ENCODE results near the gene TATDN2.
"Not testable (repeated sequence)": the region's sequence is repeated elsewhere in the genome, so short reads cannot be mapped to it uniquely, and the experiment has no call there.

Gene TATDN2

DNA sequence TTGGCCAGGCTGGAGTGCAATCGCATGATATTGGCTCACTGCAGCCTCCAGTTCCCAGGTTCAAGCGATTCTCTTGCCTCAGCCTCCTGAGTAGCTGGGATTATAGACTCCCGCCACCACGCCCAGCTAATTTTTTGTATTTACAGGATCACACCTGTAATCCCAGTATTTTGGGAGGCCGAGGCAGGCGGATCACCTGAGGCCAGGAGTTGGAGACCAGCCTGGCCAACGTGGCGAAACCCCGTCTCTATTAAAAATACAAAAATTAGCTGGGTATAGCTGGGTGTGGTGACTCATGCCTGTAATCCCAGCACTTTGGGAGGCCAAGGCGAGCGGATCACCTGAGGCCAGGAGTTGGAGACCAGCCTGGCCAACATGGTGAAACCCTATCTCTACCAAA, 24.2 kb downstream of the TATDN2 start:
- DNase-seq: not testable (repeated sequence)

DNA sequence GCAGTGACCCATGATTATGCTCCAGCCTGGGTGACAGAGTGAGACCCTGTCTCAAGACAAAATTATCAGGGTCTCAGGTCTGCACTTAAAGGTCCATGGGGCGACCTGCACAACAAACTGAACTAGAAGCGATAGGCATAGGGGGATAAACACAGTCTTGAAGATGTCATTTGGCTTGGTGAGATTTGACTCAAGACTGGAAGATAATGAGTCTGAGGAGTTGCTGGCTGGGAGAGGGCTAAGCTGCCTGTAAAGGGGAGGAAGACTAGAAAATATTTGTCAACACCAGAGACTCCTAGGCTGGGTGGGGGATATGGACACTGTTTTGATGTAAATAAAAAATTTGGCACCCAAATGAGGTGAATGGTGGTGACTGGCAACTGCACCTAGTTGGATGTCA, 24.7 kb downstream of the TATDN2 start:
- no peak for DNase-seq

DNA sequence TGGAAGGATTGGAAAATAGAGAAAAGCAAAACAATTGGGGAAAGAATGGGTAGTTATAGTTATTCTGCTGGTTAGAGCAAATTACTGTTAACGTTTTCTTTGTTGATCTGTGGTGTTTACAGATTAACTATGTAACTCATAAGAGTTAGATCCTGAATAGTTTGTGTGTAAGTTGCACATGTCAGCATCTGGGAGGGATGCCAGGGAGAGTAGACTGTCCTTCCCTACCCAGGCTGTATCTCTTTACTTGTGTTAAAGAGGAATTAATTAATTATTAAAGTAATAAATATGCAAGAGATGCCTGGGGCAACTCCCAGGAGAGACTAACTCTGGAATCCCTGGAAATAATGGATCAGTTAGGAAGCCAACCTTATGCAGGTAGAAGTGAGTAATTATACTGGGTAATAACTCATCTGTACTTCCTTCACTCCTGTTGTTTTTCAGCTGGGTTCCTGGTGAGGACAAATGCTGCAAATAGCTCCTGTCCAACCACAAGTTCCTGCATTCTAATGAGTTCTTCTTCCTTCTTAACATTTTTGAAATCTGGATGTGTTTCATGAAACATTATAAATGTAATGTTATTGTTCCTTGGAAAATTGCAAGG, 25.5 kb downstream of the TATDN2 start:
- no peak for DNase-seq

DNA sequence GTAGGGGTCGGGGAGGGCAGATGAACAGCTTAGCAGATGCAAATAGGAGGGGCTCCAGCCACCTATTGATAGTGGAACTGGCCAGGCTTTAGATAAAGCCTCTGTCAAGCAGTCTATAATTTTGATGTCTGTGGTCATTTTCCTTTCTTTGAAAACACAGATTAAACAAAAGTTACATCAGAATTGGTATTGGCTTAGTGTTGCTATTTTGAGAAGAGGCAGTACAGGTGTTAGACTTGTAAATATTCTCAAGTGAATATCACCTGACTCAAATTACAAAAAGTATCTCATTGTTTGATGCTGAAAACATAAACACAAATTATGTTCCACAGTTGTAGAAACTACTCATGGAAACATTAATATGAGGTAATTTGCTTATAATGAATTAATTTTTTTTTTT, 26.3 kb downstream of the TATDN2 start:
- no peak for DNase-seq

DNA sequence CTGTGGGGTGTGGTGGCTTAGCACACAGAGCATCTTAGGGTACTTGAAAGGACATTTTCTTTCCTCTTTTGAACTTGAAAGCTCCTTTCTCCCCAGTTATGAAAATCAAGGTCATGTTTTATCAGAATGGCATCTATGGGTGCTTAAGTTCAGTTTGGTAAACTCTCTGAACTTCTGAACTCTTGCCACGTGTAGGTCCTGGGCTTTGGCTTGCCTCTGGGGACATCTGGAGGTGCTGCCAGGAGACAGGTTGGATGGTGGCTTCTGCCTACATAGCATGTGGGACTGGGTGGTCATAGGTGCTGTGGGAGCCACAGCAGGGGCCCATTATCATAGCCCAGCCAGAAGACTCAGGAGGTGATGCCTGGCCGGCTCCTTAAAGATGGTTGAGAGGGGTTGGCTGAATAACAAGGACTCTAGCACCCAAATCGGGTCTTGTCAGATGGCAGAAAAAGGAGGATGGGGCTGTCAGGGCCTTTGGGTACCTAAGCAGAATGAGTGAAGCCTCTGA, 28.9 kb downstream of the TATDN2 start:
- no peak for DNase-seq

DNA sequence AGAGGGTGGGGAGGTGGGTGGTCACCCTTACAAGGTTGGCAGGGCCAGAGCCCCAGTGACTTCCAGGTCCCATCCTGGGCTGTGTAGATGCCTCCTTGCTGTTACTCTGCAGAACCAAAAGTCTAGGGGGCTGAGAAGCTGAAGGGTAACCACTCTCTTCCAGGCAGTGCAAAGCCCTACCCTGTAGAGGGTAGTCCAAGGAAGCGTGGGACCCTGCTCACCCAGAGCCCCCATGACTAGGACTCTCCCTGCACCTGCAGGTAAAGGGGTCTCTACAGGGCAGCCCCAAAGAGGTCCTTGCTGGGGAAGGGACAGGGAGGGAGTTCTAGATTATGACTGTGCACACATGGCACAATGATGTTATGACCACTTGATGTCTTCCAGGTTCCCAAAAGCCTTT, 30.2 kb downstream of the TATDN2 start:
- no peak for DNase-seq

DNA sequence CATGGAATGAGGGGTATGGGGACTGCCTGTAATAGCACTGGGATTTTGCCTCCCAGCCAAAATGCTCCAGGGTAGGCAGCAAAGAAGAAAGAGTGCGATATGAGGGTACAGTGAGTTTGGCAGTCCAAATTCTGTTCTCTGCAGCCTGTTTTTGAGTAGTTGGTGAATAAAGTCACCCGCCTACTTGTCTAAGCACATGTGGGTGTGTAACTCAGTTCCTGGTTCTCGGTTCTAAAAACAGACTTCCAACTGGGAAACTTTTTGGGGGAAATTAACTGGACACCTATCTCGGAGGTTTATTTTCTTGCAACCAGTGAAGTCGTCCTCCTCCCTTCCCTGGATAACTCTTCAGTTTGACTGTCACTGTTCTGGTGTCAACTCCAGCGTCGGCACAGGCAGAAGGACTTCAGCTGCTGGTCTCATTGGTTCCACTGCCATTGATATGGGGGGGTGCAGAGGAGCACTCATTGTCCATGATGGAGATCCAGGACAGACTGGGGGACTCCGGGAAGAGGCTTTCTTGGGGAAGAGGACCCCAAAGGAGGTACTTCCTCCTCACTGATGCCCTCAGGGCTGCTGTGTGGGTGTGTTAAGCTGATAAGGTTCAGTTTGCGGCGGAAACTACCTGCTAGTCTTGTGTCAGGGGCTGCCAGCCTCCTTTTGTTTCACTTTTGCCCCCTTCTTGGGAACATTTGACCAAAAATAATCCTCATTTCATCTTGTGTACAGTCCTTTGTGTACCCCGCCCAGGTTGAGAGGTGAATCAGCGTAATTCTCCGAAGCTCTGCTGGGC, 31.3 kb downstream of the TATDN2 start:
- DNase-seq: no peak

DNA sequence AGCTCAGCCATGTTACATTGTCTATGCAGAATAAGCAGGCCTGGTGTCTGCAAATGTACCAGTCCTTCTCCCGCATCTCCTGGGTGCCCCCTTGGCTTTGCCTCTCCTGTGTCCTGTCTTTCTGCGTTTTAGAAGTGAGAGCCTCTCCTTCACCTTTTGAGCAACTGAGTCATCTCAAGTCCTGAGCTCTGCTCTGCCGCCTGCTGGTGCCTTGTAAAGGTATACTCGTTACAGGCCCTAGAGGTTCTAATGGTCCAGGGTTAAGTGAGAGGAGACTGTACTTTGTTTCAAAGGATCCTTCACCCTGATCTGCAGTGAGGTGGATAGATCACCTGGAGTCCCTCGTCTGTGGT, 31.9 kb downstream of the TATDN2 start:
- no peak for DNase-seq

DNA sequence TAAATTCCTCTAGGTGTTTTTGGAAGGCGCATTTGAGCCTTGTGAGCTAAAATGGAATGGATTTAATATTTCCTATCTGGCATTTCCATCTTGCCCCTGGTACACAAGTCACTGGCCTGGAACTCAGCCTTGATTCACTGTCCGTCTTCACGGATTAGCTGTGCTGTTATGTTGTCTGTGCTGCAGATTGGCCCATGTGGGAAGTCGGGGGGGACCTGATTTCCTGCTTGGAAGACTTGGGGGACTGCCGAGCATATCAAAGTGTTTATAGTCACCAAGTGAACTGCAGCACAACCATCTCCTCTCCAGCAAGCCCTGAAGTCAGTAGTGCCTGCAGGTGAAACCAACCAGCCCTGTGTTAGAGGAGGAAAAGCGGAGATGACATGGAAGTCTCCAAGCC, 32.3 kb downstream of the TATDN2 start:
- DNase-seq: no peak

DNA sequence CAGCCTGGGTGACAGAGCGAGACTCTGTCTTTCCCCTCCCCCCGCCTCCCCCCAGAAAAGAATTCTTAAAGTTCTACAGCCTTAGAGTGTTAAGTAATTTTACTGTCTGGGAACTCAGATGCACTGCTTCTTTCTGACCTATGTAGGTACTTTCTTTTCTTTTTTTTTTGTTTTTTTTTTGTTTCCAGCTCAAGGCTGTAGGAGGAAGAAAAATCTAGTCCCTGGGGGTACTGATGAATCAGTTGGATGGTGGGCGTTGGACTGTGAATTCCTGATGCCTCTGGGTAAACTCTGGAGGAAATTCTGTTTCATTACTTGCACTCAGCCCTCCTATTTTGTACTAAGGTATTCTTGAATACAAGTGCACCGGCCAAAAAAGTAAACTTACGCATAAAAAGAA, 33.7 kb downstream of the TATDN2 start:
- DNase-seq: no peak

DNA sequence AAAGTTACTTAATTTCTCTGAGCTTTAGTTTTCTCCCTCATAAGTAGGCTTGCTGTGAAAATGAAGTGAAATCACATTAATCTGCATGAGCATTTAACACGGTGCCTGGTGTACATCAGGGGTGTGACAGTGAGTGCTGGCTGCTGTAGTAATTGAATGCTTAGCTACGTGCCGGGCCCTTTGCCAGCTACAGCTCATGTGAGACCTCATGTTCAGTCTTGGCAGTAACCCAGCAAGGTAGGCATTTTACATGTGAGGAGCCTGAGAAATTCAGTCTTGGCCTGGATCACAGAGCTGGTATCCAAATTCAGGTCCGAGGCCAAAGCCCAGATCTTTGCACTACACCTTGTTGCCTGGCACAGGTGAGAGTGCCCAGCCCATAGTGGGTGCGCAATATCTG, 35.4 kb downstream of the TATDN2 start:
- no peak for DNase-seq

DNA sequence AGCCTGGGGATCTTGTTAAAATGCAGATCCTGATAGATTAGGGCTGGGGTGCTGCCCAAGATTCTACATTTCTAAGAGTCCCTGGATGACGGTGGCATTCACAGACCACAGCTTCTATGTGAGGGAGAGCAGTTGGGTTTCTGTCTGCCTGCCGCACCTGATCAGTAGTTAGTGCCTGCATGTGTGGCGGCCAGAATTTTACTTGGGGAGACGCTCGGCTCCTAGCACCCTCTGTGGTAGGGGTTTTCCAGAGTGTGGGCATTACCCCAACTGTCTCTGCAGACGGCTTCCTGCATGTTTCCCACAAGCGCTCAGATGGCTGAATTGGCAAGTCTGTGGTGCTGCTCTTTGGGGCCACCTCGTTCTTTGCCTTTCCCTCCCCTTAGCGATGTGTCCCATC, 36.2 kb downstream of the TATDN2 start:
- peak; percentile 45 for DNase-seq

DNA sequence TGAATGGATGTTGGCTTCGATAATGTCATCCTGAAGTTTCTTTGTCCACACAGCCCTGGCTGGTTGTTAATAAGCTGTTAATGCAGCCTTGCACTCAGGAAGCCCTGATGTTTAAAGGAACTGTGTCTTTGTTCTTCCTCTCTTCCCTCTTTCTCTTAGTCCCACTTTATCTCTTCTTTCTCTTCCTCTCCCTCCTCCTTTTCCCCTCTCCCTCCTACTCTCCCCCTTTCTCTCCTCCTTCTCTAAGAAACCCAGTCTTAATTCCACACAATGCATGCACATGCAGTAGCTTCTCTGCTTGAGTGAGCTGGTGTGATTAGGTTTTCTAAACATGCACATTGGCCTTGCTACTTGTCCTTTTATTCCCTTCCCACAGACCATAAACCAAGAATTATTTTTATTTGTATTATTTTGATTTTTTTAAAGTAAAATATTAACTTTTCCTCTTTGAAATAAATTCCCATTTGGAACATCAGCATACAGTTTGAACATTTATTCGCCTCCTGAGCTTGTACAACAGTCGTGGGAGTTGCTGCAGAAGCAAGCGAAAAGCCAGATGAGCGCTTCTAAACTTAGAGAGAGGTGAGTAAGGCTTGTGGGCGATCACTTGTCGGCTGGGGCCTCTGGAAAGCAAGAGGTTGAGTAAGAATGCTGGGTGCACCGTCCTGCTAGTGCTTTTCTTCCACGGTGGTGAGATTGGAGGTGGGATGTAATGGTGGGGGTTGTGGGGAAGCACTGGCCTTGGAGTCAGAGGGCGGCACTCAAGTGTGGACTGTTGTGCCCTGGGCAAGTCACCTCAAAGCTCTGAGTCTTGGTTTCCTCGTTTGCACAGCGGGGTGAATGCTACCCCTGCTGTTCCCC, 37.2 kb downstream of the TATDN2 start:
- DNase-seq: no peak

DNA sequence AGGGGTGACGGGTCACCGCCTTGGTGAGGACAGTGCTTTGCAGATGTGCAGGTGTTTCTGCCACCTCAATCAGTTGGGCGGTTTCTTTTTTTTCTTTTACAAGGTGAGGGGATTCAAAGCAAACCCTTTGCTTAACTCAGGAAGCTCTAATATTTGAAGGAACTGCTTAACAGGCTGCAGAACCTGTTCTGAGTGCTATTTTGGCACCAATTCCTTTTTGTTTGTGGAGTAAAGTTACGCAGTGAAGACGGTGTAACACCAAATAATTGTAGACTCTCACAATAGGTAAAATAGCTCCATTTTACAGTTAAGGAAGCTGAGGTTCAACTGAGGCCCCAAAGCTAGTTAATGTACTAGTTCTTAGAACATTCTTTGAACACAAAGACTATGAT, 37.9 kb downstream of the TATDN2 start:
- no peak for DNase-seq

DNA sequence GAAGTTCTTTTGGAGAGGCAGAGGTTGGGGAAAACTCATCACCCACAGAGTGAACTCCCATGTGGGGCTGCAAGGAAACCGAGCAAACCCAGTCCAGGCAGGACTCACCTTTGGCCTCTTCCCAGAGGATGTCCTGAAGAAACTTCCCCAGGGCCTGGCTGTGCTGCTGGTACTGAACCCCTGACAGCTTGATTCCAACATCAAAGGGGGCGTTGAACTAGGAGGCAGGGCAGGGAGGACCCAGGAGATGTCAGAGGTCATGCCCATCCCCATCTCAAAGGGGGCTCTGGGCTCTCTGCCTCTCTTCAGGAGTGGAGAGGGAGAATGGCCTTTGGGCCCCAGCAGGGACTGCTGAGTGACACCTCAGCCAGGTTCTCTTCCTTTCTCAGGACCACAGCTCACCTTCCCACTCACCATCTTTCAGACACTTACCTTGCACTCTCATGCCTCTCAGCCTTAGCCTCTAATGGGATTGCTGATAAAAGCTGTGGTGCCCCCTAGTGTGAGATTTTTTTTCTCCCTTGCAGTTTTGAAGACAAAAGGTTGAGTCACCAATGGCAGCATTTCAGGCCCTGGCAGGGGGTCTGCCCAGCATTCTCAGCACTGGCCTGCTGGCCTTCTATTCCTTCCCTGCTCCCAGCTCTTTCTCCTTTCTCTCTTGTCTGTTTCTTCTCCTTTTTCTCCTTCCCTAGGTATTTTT, 38.5 kb downstream of the TATDN2 start:
- no peak for DNase-seq

DNA sequence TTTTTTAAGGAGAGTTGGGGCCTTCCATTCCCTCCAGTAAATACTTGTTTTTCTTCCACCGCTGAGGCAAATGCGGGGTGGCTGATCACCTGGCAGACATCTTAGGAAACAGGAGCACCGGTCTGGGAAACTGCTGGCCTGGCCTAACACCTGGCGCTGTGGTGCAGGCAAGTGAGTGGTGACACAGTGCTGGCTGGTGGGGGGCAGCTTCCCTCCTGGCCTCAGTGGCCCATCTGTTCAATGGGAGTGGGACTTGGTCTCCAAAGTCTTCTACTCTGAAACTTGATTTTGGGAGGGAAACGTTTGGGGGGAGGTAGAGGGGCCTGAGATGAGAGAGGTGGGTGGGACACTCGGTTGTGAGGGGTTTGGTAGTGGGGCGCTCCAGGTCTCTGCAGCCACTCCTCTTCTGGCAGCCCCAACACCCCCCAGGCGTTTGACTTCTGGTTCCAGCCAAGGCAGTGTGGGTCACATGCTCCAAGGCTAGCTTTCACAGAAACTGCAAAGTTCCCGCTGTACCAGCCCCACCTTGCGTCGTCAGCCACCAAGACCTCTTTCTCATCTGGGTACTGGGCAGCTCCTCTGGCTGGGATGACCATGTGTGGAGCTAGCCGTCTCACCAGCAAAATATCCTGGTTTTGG, 39.8 kb downstream of the TATDN2 start:
- DNase-seq: no peak

DNA sequence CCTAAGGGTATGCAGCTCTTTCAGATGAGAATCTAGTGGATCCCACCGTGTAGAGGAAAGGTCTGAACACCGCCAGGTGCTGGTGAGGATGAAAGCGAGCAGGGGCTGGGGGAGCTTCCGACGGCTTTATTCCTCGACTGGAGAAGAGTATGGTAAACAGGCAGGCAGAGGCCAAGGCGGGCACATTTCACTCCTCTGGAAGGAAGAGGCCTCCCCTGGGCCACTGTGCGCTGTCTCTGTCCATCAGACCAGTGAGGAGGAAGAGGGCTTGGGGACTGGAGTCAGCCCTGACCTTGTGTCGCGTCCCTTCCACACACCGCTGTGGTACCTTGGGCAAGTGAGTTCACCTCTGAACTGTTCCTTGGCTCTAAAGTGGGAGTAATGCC, 40.3 kb downstream of the TATDN2 start:
- DNase-seq: no peak

DNA sequence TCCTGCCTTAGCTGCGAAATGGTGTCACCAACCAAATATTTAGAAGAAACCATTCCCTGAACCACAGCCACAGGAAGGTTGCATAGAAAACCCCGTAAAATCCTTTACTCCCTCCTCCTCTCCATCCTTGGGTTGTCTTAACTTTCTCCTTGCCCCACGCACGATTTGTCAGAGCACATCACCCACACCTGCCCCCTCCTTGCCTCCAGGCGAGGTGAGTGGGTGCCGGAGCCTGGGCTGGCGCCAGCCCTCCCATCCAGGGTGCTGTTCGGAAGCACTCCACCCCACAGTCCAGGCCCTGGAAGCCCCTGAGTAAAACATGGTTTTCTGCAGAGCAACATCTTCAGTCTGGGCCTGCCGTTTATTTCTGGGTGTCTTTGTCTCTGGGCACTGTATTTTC, 40.8 kb downstream of the TATDN2 start:
- no peak for DNase-seq

DNA sequence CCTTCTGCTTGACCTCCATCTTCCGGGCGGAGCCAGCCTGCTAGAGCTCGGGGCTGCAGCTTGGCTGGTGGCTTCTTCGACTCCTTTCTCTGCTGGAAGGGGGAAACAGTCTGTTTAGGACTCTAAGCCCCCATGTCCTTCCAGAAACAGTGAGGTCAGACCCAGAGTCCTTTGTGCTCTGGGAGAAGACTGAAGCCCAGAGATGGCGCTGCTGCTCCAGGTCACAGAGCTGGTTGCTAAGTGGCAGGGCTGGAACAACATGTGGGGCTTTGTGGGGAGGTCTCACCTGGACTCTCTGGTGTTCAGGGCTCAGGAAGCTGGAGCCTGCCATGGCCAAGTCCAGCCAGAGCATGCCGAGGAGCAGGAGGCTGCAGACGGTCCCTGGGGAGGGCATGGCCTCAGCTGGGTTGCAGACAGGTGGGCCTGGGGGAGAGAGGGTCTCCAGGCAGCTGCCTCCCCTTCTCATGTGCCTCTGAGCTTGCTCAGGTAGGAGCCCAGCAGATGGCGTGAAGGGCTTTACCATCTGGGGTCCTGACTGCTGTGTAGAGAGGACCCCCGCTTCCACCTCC, 41.6 kb downstream of the TATDN2 start:
- no peak for DNase-seq

DNA sequence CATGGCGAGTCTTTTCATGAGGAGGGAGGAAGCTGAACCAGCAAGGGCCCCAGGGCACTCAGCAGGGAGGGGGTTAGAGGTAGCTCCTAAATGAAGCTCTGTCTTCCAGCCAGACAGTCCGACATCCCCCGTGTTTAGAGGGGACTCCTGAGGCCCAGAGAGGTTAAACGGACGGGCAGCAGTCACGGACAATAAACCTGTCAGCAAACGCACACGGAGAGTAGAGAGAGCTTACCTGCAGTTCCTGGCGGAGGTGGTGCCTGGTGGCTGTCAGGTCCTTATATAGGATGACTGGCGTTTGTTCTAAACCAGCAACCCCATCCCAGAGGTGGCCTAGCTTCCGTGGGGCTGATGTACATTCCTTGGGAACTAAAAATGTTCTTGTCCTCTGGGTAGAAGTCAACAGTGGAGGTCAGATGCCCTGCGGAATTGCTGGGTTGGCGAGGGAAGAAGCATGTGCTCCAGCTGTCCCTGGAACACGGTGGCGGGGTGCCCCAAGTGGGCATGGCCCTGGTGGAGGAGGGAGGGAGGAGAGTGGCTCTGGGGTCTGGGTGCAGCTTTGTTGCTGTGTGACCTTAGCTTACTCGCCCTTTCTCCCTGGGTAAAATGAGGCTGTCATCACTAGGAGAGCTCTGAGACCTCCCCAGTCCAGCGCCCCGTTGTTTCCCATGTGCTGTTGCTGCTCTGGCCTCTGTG, 42.4 kb downstream of the TATDN2 start:
- no peak for DNase-seq

DNA sequence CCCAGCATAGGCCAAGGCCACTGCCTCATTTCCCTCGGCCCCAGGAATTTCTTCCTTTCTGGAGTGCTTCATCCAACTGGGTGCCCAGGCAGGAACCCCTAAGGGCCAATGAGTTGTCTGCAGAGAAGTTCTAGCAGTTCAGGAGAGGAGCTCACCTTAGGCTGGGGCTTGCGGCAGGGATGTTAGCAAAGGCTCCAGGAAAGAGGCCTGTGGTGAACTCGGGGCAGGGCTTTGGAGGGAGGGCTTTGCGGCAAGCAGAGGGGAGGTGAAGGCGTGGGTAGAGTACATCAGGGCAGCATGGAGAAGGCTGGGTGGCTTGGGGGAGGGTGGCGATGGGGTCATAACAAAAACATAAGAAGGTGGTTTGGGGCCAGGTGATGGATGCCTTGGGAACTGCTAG, 43.4 kb downstream of the TATDN2 start:
- no peak for DNase-seq

Measured in stimulated activated CD4-positive, alpha-beta T cell treated with anti-CD3 and anti-CD28 coated beads, Interleukin-15, amount 100 ng/mL, for 24 hours (primary cell).